ENCODE measurements around the gene CCDC33.
A peak's percentile ranks its signal among the peaks of the same experiment; 100 is the strongest.

Gene CCDC33

DNA sequence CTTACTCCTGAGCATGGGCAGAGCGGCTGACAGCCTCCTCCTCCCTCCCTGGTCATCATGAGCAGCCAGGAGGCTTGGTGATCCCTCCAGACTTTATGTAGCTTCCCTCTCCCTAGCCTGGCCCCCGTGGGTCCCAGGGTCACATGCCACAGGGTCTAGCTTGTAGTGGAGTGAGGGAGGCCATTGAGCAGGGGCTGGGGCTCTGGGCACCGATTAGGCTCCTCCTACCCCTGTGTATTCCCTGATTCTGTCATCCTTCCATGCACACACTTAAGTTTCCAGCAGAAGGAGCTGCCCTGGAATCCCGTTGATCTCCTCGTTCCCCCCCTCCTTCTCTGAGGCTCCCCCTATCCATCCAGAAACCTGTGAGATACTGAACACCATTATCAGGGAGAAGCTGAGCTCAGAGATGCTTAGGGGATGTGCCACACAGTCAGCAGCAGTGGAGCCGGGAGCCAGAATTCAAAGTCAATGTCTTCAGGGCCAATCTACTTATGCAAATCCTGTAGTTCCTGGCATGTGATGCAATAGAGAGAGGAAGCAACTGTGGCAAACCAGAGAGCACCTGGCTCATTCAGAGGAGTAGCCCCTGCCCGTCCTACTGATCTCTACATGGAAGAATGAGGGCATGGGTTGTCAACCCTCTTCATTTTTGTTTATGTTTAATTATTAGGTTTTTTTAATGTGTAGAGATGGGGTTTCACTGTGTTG is 17.2 kb downstream of the CCDC33 start:
- Histone ChIP-seq H2BK15ac (ENCODE audit: low read length) (peak overlapping the region; percentile 43), H3K27ac (replicated peaks; ENCODE audit: low read length) (no peak overlapping the region), H3K4me1 (ENCODE audit: control insufficient read depth in 2 of 2, insufficient read depth in 1 of 2, low read depth in 1 of 2, low read length in 2 of 2) (peaks cover 12 to 20% of the 10 kb centered on the region in 2 donors), H4K91ac (ENCODE audit: low read depth, low read length, poor library complexity) (peak overlapping the region; percentile 14), H2BK120ac (ENCODE audit: low read depth, low read length) (no peak overlapping the region), H3K23ac (ENCODE audit: low read depth, low read length, poor library complexity) (no peak overlapping the region), H4K8ac (ENCODE audit: low read depth, low read length) (no peak overlapping the region), H2BK12ac (ENCODE audit: low read length) (peak overlapping the region; percentile 5), H3K4me3 (ENCODE audit: low read length in 2 of 2) (no peak overlapping the region), H2AFZ (ENCODE audit: low read length) (no peak overlapping the region), H2AK5ac (ENCODE audit: low read depth, low read length) (peak overlapping the region; percentile 39), H3K79me1 (ENCODE audit: low read depth, low read length) (no peaks in the 10 kb centered on the region), H3K4ac (ENCODE audit: low read length) (no peak overlapping the region), H3K9me3 (replicated peaks in 1 of 2; ENCODE audit: control insufficient read depth in 2 of 2, insufficient read depth in 1 of 2, low read depth in 1 of 2, low read length in 2 of 2) (no peaks in the 10 kb centered on the region), H3K18ac (ENCODE audit: low read length) (peak overlapping the region; percentile 58), H3K9ac (ENCODE audit: low read depth, low read length, poor library complexity) (peak overlapping the region; percentile 52), H2BK5ac (ENCODE audit: low read length) (no peak overlapping the region), H3K14ac (ENCODE audit: low read length) (peak overlapping the region; percentile 5), H3K27me3 (ENCODE audit: control insufficient read depth in 3 of 3, insufficient read depth in 3 of 3, low read depth in 1 of 3, low read length in 3 of 3) (no peaks in the 10 kb centered on the region), H3K36me3 (replicated peaks in 1 of 2; ENCODE audit: control insufficient read depth in 2 of 2, insufficient read depth in 2 of 2, low read length in 2 of 2) (no peaks in the 10 kb centered on the region), H3K4me2 (ENCODE audit: insufficient read depth, low read length, poor library complexity, severe bottlenecking) (no peak overlapping the region)
- WGBS, 2 donors (ENCODE audit: extremely low coverage in 2 of 2, insufficient read length in 2 of 2, insufficient replicate concordance in 1 of 2) = no CpG with 5 or more reads among the region's 7 CpGs
- DNase-seq (ENCODE audit: low spot score) = no peak

DNA sequence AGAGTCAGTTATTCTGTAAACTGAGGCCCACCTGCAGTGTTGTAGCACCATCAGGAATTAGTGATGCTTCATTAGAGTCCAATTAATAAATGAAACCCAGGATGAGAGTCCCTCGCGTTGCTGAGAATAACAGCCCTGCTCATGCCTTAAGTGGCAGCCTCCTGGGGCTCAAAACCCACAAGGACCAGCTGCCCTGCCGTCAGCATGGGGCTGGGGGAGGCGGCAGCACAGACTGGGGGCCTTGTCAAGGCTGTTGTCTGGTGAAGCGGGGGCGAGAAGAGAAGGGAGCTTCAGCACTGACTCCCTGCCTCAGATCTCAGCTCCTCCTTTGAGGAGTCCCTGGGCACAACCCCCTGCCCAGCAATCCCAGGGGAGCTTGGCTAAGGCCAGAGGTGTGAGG is 21.0 kb downstream of the CCDC33 start:
- no peak overlapping the region for H3K4me2 ChIP-seq (ENCODE audit: insufficient read depth, low read length, poor library complexity, severe bottlenecking)
- no peak overlapping the region for H3K9ac ChIP-seq (ENCODE audit: low read depth, low read length, poor library complexity)
- no peak overlapping the region for H2BK120ac ChIP-seq (ENCODE audit: low read depth, low read length)
- H3K4me3 ChIP-seq (ENCODE audit: low read length in 2 of 2) = no peak overlapping the region
- H2BK15ac ChIP-seq (ENCODE audit: low read length) = no peak overlapping the region
- no peaks in the 10 kb centered on the region for H3K36me3 ChIP-seq (replicated peaks in 1 of 2; ENCODE audit: control insufficient read depth in 2 of 2, insufficient read depth in 2 of 2, low read length in 2 of 2)
- no peak overlapping the region for H4K91ac ChIP-seq (ENCODE audit: low read depth, low read length, poor library complexity)
- no peak overlapping the region for H3K14ac ChIP-seq (ENCODE audit: low read length)
- no peak overlapping the region for H3K23ac ChIP-seq (ENCODE audit: low read depth, low read length, poor library complexity)
- H2AFZ ChIP-seq (ENCODE audit: low read length) = no peak overlapping the region
- H3K4ac ChIP-seq (ENCODE audit: low read length) = no peak overlapping the region
- H2AK5ac ChIP-seq (ENCODE audit: low read depth, low read length) = no peak overlapping the region
- no peak overlapping the region for H3K18ac ChIP-seq (ENCODE audit: low read length)
- no peaks in the 10 kb centered on the region for H3K27me3 ChIP-seq (ENCODE audit: control insufficient read depth in 3 of 3, insufficient read depth in 3 of 3, low read depth in 1 of 3, low read length in 3 of 3)
- H3K27ac ChIP-seq (replicated peaks; ENCODE audit: low read length) = no peak overlapping the region
- H2BK5ac ChIP-seq (ENCODE audit: low read length) = no peak overlapping the region
- H4K8ac ChIP-seq (ENCODE audit: low read depth, low read length) = no peak overlapping the region
- no CpG with 5 or more reads among the region's 6 CpGs for WGBS, 2 donors (ENCODE audit: extremely low coverage in 2 of 2, insufficient read length in 2 of 2, insufficient replicate concordance in 1 of 2)
- peaks cover 18 to 32% of the 10 kb centered on the region in 2 donors for H3K4me1 ChIP-seq (ENCODE audit: control insufficient read depth in 2 of 2, insufficient read depth in 1 of 2, low read depth in 1 of 2, low read length in 2 of 2)
- no peaks in the 10 kb centered on the region for H3K79me1 ChIP-seq (ENCODE audit: low read depth, low read length)
- no peak for DNase-seq (ENCODE audit: low spot score)
- no peak overlapping the region for H2BK12ac ChIP-seq (ENCODE audit: low read length)
- no peaks in the 10 kb centered on the region for H3K9me3 ChIP-seq (replicated peaks in 1 of 2; ENCODE audit: control insufficient read depth in 2 of 2, insufficient read depth in 1 of 2, low read depth in 1 of 2, low read length in 2 of 2)

DNA sequence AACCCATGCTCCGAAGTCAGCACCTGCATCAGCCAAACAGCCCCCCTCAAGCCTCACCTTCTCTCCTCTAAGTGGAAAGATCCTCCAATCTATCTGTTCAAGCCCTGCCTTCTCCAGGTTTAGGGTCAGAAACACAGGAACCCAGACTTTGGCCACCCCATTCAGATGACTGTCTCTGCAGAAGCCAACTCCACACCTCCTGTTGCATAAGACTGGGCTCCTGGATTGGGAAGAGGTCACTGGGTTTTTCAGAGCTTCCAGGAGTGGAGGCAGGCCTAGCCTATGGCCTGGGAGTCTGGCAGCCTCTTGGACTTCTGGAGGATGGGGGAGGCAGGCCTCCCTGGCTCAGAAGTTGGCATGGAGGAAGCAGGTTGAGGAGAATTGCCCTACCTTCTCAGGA is 21.5 kb downstream of the CCDC33 start:
- no peaks in the 10 kb centered on the region for H3K36me3 ChIP-seq (replicated peaks in 1 of 2; ENCODE audit: control insufficient read depth in 2 of 2, insufficient read depth in 2 of 2, low read length in 2 of 2)
- DNase-seq (ENCODE audit: low spot score) = no peak
- no peak overlapping the region for H2BK12ac ChIP-seq (ENCODE audit: low read length)
- H3K9me3 ChIP-seq (replicated peaks in 1 of 2; ENCODE audit: control insufficient read depth in 2 of 2, insufficient read depth in 1 of 2, low read depth in 1 of 2, low read length in 2 of 2) = no peaks in the 10 kb centered on the region
- H3K18ac ChIP-seq (ENCODE audit: low read length) = no peak overlapping the region
- H4K91ac ChIP-seq (ENCODE audit: low read depth, low read length, poor library complexity) = no peak overlapping the region
- H2BK5ac ChIP-seq (ENCODE audit: low read length) = no peak overlapping the region
- no peaks in the 10 kb centered on the region for H3K27me3 ChIP-seq (ENCODE audit: control insufficient read depth in 3 of 3, insufficient read depth in 3 of 3, low read depth in 1 of 3, low read length in 3 of 3)
- H2AK5ac ChIP-seq (ENCODE audit: low read depth, low read length) = no peak overlapping the region
- H2AFZ ChIP-seq (ENCODE audit: low read length) = no peak overlapping the region
- WGBS, 2 donors (ENCODE audit: extremely low coverage in 2 of 2, insufficient read length in 2 of 2, insufficient replicate concordance in 1 of 2) = no CpG with 5 or more reads among the region's 1 CpG
- no peak overlapping the region for H3K4me3 ChIP-seq (ENCODE audit: low read length in 2 of 2)
- no peak overlapping the region for H3K9ac ChIP-seq (ENCODE audit: low read depth, low read length, poor library complexity)
- H3K4me2 ChIP-seq (ENCODE audit: insufficient read depth, low read length, poor library complexity, severe bottlenecking) = no peak overlapping the region
- peaks cover 18 to 33% of the 10 kb centered on the region in 2 donors for H3K4me1 ChIP-seq (ENCODE audit: control insufficient read depth in 2 of 2, insufficient read depth in 1 of 2, low read depth in 1 of 2, low read length in 2 of 2)
- no peak overlapping the region for H3K27ac ChIP-seq (replicated peaks; ENCODE audit: low read length)
- H4K8ac ChIP-seq (ENCODE audit: low read depth, low read length) = no peak overlapping the region
- no peaks in the 10 kb centered on the region for H3K79me1 ChIP-seq (ENCODE audit: low read depth, low read length)
- H3K4ac ChIP-seq (ENCODE audit: low read length) = no peak overlapping the region
- no peak overlapping the region for H3K14ac ChIP-seq (ENCODE audit: low read length)
- H2BK120ac ChIP-seq (ENCODE audit: low read depth, low read length) = no peak overlapping the region
- no peak overlapping the region for H2BK15ac ChIP-seq (ENCODE audit: low read length)
- no peak overlapping the region for H3K23ac ChIP-seq (ENCODE audit: low read depth, low read length, poor library complexity)

DNA sequence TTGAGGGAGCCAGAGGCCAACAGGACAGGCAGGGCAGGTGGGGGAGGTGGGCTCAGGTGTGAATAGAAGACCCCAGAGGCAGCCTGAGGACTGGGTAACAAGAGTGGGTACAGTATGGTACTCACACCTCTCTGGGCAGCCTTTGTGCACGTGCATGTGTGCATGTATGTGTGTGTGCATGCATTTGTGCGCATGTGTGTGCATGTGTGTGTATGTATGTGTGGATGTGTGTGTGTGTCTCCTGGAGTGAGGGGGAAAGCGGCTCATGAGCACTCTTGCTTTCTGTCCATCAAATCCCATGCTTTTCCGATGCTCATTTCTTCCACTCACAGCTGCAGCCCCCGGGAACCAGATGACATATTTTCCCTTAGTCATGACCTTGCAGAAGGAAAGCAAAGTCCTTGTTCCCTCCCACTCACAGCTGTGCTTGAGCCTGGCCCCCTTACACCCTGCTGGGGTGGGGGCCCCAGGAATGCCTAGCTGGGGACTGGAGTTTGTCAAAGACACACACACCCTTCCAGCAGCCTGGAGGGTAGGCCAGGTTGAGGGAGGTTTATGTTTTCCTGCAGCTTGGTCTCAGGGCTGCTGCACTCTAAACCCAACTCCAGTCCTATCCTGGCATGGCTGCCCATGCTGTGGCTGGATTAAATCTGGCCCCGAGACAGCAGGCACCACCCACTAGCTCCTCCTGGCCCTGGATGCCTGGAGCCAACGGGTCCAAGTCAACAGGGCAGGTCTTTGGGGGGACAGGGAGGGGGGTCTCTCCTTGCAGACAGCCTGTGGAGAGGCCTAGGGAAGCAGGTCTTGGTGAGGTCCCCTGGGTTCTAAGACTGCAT is 22.5 kb downstream of the CCDC33 start:
- no peak overlapping the region for H3K27ac ChIP-seq (replicated peaks; ENCODE audit: low read length)
- H3K14ac ChIP-seq (ENCODE audit: low read length) = peak overlapping the region; percentile 59
- WGBS, 2 donors (ENCODE audit: extremely low coverage in 2 of 2, insufficient read length in 2 of 2, insufficient replicate concordance in 1 of 2) = no CpG with 5 or more reads among the region's 7 CpGs

More for the DNA sequence above, 22.5 kb downstream of the CCDC33 start:
- H3K23ac ChIP-seq (ENCODE audit: low read depth, low read length, poor library complexity) = no peak overlapping the region
- peak overlapping the region; percentile 44 for H3K18ac ChIP-seq (ENCODE audit: low read length)
- H3K9ac ChIP-seq (ENCODE audit: low read depth, low read length, poor library complexity) = no peak overlapping the region
- H4K8ac ChIP-seq (ENCODE audit: low read depth, low read length) = no peak overlapping the region
- H3K4ac ChIP-seq (ENCODE audit: low read length) = no peak overlapping the region
- no peaks in the 10 kb centered on the region for H3K79me1 ChIP-seq (ENCODE audit: low read depth, low read length)
- no peaks in the 10 kb centered on the region for H3K9me3 ChIP-seq (replicated peaks in 1 of 2; ENCODE audit: control insufficient read depth in 2 of 2, insufficient read depth in 1 of 2, low read depth in 1 of 2, low read length in 2 of 2)
- no peak overlapping the region for H4K91ac ChIP-seq (ENCODE audit: low read depth, low read length, poor library complexity)
- H3K4me2 ChIP-seq (ENCODE audit: insufficient read depth, low read length, poor library complexity, severe bottlenecking) = no peak overlapping the region
- H3K4me3 ChIP-seq (ENCODE audit: low read length in 2 of 2) = no peak overlapping the region
- H2BK15ac ChIP-seq (ENCODE audit: low read length) = no peak overlapping the region
- no peaks in the 10 kb centered on the region for H3K36me3 ChIP-seq (replicated peaks in 1 of 2; ENCODE audit: control insufficient read depth in 2 of 2, insufficient read depth in 2 of 2, low read length in 2 of 2)
- H2BK120ac ChIP-seq (ENCODE audit: low read depth, low read length) = no peak overlapping the region
- H3K4me1 ChIP-seq (ENCODE audit: control insufficient read depth in 2 of 2, insufficient read depth in 1 of 2, low read depth in 1 of 2, low read length in 2 of 2) = peaks cover 15 to 38% of the 10 kb centered on the region in 2 donors
- H2BK12ac ChIP-seq (ENCODE audit: low read length) = no peak overlapping the region
- H2BK5ac ChIP-seq (ENCODE audit: low read length) = no peak overlapping the region
- H2AFZ ChIP-seq (ENCODE audit: low read length) = no peak overlapping the region
- no peaks in the 10 kb centered on the region for H3K27me3 ChIP-seq (ENCODE audit: control insufficient read depth in 3 of 3, insufficient read depth in 3 of 3, low read depth in 1 of 3, low read length in 3 of 3)
- peak overlapping the region; percentile 16 for H2AK5ac ChIP-seq (ENCODE audit: low read depth, low read length)
- no peak for DNase-seq (ENCODE audit: low spot score)
